Type B pancreatic cell (in vitro differentiated cells): Measurements from ENCODE around the gene METTL24. TPM values are rescaled to one million over a fixed set of nuclear protein-coding genes. Genes with fewer than 3 reads are reported as not detected.

Experiments
- DNase-seq: peaks from one replicate; pipeline ENCODE4 v3.0.0; 2021; ENCODE audit warnings: mixed read lengths; ENCODE audit not compliant: unreplicated experiment; ENCODE audit errors: extremely low spot score
- H3K27ac Mint-ChIP-seq: 2 replicates; pipeline ENCODE4 v1.8.0; 2021; ENCODE audit warnings: mild to moderate bottlenecking, mixed read lengths
- H3K27me3 Mint-ChIP-seq: 2 replicates; pipeline ENCODE4 v1.8.0; 2021; ENCODE audit warnings: mixed read lengths
- H3K36me3 Mint-ChIP-seq: 2 replicates; pipeline ENCODE4 v1.8.0; 2021; ENCODE audit warnings: mixed read lengths
- H3K4me1 Mint-ChIP-seq: one replicate; pipeline ENCODE4 v1.8.0; 2021; ENCODE audit warnings: mixed read lengths; ENCODE audit not compliant: unreplicated experiment
- H3K4me3 Mint-ChIP-seq: 2 replicates; pipeline ENCODE4 v1.8.0; 2021; ENCODE audit warnings: mild to moderate bottlenecking, mixed read lengths
- H3K9me3 Mint-ChIP-seq: 2 replicates; pipeline ENCODE4 v1.8.0; 2021; ENCODE audit warnings: mixed read lengths
- CTCF ChIP-seq: fragments of 200-600 bp; sonication (generic); conservative IDR thresholded peaks from 2 replicates; pipeline ENCODE4 v1.5.0; 2021; ENCODE audit warnings: antibody characterized with exemption, mild to moderate bottlenecking
- total RNA-seq: library from RNA; stranded (reverse); gene quantifications from 2 replicates; pipeline ENCODE4 v1.2.1, GENCODE V29; 2021; ENCODE audit warnings: low replicate concordance

Gene METTL24
- total RNA-seq, 1 donor from 2014 or later: 10.0 TPM

- H3K4me1 Mint-ChIP-seq: peaks cover 51% of the 10 kb centered on the region
- H3K36me3 Mint-ChIP-seq: no peaks in the 10 kb centered on the region
- peaks cover 17% of the 10 kb centered on the region for H3K27me3 Mint-ChIP-seq
- H3K27ac Mint-ChIP-seq: peak overlapping the region; percentile 3
- DNase-seq: no peak
- no peak for TF ChIP-seq CTCF
- no peak overlapping the region for H3K4me3 Mint-ChIP-seq
- peaks cover 9% of the 10 kb centered on the region for H3K9me3 Mint-ChIP-seq
Observed at GRCh38 chr6:110363748-110364147, 5.6 kb upstream of the METTL24 start.

DNA sequence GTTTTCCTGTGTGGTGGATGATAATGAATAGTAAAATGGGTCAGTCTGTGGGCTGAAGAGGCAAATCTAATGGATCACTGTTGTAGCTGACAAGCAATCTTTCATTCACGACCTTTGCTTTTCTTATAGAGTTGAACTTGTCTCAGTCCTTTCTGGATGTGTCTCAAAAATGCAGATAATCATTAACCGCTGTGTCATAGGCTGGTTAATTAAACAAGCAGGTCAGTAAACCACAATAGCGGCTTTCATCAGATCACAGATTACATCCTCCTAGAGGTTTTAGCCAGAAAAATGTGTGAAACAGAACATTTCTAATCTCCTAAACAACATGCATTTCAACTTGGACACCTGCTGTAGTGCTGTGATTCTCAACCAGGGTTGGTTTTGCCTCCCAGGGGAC lies 2.5 kb upstream of the METTL24 start:
- H3K27ac Mint-ChIP-seq: no peak overlapping the region
- peaks cover 9% of the 10 kb centered on the region for H3K9me3 Mint-ChIP-seq

GRCh38 chr6:110359556-110359955 lies 1.4 kb upstream of the METTL24 start:
- Mint-ChIP-seq H3K27ac (peak overlapping the region; percentile 88), H3K4me1 (peaks cover 62% of the 10 kb centered on the region), H3K27me3 (peaks cover 29% of the 10 kb centered on the region)

More for the DNA sequence above, 2.5 kb upstream of the METTL24 start:
- peaks cover 29% of the 10 kb centered on the region for H3K27me3 Mint-ChIP-seq
- H3K36me3 Mint-ChIP-seq: no peaks in the 10 kb centered on the region
- no peak for TF ChIP-seq CTCF
- peak overlapping the region; percentile 34 for H3K4me3 Mint-ChIP-seq
- peaks cover 54% of the 10 kb centered on the region for H3K4me1 Mint-ChIP-seq
- DNase-seq: no peak

DNA sequence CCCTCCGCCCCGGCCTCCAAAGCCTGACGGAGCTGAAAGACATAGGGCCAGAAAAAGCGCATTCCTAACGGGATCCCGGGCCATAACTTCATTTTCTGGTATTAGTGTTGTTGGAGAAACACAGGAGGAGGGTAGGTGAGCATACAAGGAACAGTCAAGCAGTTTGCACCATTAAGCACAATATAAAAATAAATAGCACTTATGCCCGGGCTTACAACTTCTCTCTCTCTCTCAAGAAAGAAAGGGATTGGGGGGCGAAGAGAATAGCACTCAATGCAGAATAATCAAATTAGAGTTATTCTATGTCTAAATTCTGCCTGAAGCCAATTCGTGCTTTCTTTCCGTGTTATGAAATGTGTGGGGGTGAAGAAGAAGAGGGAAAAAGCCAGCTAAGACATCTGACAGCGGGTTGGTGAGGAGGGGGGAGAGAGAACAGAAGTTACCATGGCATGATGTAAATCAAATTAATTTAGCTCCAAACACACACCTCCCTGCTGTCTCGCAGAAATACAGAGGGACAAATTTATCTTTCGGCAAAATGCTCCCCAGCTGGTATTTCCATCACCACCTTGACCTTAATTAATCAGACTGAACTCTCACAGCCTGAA lies 508 bp upstream of the METTL24 start:
- H3K4me1 Mint-ChIP-seq: peaks cover 64% of the 10 kb centered on the region
- DNase-seq: no peak
- TF ChIP-seq CTCF: no peak
- peak overlapping the region; percentile 85 for H3K4me3 Mint-ChIP-seq
- H3K36me3 Mint-ChIP-seq: no peaks in the 10 kb centered on the region
- peaks cover 29% of the 10 kb centered on the region for H3K27me3 Mint-ChIP-seq
- H3K9me3 Mint-ChIP-seq: peaks cover 9% of the 10 kb centered on the region
- peak overlapping the region; percentile 88 for H3K27ac Mint-ChIP-seq

More at GRCh38 chr6:110359556-110359955, 1.4 kb upstream of the METTL24 start:
- Mint-ChIP-seq H3K4me3 (peak overlapping the region; percentile 85), H3K9me3 (peaks cover 9% of the 10 kb centered on the region), H3K36me3 (no peaks in the 10 kb centered on the region)
- TF ChIP-seq CTCF: no peak
- DNase-seq: no peak

GRCh38 chr6:110357298-110357663 lies 868 bp downstream of the METTL24 start:
- Mint-ChIP-seq H3K4me1 (peaks cover 77% of the 10 kb centered on the region), H3K27ac (peak overlapping the region; percentile 50), H3K9me3 (peaks cover 7% of the 10 kb centered on the region), H3K27me3 (peaks cover 27% of the 10 kb centered on the region), H3K4me3 (peak overlapping the region; percentile 94), H3K36me3 (no peaks in the 10 kb centered on the region)
- no peak for TF ChIP-seq CTCF
- no peak for DNase-seq

DNA sequence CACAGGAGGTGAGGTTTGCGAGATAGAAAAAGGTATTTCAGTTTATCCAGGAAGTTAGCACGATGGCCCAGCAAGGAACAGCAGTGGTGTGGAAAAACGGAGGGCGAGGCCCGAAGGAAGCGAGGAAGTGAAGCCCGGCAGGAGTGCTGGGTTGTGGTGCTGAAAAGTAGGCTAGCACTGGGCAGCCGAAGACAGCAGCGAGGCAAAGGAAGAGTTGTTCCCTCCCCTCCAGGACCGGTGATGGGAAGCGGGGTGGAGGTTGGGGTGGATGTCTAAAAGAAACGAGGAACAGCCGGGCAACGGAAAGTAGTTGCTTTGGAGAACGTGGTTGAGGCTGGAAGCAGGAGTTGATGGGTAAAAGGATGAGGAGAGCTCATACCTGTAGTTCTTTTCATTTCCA lies 1.4 kb downstream of the METTL24 start:
- peaks cover 5% of the 10 kb centered on the region for H3K9me3 Mint-ChIP-seq
- H3K36me3 Mint-ChIP-seq: no peaks in the 10 kb centered on the region
- DNase-seq: no peak
- no peak for TF ChIP-seq CTCF
- peaks cover 81% of the 10 kb centered on the region for H3K4me1 Mint-ChIP-seq
- H3K27ac Mint-ChIP-seq: peak overlapping the region; percentile 50
- peaks cover 26% of the 10 kb centered on the region for H3K27me3 Mint-ChIP-seq
- H3K4me3 Mint-ChIP-seq: peak overlapping the region; percentile 94
